Left lobe of liver (tissue), 2 donors: ENCODE data around the gene PHYKPL. TPM values are rescaled to one million over a fixed set of nuclear protein-coding genes. Genes with fewer than 3 reads are reported as not detected.
"Not testable (repeated sequence)": the region's sequence is repeated elsewhere in the genome, so short reads cannot be mapped to it uniquely, and the experiment has no call there.

Experiments used
- ATAC-seq: fragments of 200-7000 bp; cut with Tn5 transposase; one replicate; pipeline ENCODE4 v1.9.1; 2020; ENCODE audit warnings: mild to moderate bottlenecking, moderate library complexity
- DNase-seq: peaks from one replicate; pipeline ENCODE4 v3.0.0-alpha.2; 2020; ENCODE audit warnings: low spot score
- total RNA-seq: library from RNA; stranded (reverse); gene quantifications from one replicate; pipeline ENCODE4 v1.2.1, GENCODE V29; 2021
- donor health status: DM: no; HTN: no; CAD: no; lungs with moderate emphysema.
- donor health status: DM: no; HTN: yes; CAD: no.

The PHYKPL gene
- total RNA-seq, 1 donor from 2014 or later: 74.1 TPM

DNA sequence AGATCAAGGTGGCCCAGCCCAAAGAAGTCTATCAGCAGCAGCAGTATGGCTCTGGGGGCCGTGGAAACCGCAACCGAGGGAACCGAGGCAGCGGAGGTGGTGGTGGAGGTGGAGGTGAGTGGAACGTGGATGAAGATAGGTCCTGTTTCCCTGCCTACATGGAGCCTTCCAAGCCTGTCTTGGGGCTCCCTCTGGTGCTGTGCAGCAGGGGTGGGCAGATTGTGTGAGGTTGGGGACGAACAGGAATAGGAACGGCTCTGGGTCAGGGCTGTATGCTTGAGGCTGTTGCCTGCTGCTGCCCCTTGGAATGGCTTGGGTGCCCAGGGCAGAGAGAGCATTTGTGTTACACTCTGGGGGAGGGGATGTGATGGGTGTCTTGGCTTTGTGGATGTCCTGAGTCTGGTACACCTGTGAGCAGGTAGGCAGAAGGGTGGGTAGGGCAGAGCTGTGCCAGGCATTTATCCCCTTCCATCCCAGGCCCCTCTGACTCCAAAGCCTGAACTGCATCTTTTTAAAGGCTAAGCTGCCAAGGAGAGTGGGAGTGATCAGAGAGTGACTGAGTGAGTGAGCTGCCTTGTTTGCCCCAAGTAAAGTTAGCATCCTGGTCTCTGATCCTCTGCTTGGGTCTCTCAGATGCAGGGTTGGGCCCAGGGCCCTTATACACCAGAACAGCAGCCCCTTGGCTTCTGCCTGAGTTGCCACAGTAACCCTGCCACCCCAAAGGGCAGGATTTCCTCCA lies 23.1 kb downstream of the PHYKPL start:
- ATAC-seq: no peak
- DNase-seq: no peak

GRCh38 chr5:178208540-178209227 lies 23.9 kb downstream of the PHYKPL start:
- ATAC-seq: no peak
- DNase-seq: no peak

DNA sequence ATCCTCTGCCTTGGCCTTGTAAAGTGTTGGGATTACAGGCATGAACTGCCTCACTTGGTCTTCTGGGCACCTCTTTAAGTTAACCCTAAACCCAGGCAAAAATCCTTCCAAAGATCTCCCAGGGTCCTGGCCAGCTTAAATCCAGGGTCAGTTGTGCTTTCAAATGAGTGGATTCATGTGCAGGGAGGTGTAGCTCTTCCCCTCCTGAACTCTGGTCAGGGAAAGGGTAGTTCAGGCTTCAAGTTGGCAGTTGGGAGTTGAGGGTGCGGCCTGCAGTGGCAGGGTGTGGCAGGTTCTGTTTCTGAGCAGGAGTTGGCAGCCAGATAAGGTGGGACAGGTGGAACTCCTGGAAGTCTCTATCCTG lies 24.7 kb downstream of the PHYKPL start:
- no peak for DNase-seq
- ATAC-seq: no peak

GRCh38 chr5:178207183-178207916 lies 25.3 kb downstream of the PHYKPL start:
- peak; percentile 68 for DNase-seq
- ATAC-seq: peak; percentile 7

- peak; percentile 66 for DNase-seq
Measured at GRCh38 chr5:178206166-178207101, 26.2 kb downstream of the PHYKPL start.

DNA sequence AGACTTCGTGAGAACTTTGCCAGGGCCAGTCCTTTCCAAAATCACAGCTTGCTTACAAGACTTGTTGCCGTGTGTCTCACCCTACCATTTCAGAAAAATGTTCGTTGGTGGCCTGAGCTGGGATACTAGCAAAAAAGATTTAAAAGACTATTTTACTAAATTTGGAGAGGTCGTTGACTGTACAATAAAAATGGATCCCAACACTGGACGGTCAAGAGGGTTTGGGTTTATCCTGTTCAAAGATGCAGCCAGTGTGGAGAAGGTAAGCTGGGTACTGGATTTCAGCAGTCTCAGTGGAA lies 26.9 kb downstream of the PHYKPL start:
- no peak for ATAC-seq
- no peak for DNase-seq

More at GRCh38 chr5:178206166-178207101, 26.2 kb downstream of the PHYKPL start:
- peak; percentile 11 for ATAC-seq

GRCh38 chr5:178204935-178205748 lies 27.5 kb downstream of the PHYKPL start:
- ATAC-seq: peak; percentile 70
- DNase-seq: peak; percentile 85

- peak; percentile 81 for ATAC-seq
- DNase-seq: peak; percentile 97
Measured at GRCh38 chr5:178204182-178204934, 28.2 kb downstream of the PHYKPL start, which contains the start of gene HNRNPAB. HNRNPAB (plus strand) TSS chr5:178204533; CDS start chr5:178204838, 305 bp downstream.

GRCh38 chr5:178203670-178204181 lies 28.9 kb downstream of the PHYKPL start:
- DNase-seq: no peak
- no peak for ATAC-seq

DNA sequence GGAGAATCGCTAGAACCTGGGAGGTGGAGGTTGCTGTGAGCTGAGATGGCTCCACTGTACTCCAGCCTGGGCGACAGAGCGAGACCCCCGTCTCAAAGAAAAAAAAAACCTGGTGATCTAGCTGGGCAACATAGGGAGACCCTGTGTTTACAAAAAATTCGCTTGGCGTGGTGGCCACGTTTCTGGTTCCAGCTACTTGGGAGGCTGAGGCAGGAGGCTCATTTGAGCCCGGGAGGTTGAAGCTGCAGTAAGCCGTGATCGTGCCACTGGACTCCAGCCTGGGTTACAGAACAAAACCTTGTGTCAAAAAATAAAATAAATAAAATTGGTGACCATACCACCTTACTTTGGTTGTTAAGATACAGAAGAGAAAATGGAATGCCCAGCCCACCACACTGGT lies 30.1 kb downstream of the PHYKPL start:
- no peak for DNase-seq
- no peak for ATAC-seq

DNA sequence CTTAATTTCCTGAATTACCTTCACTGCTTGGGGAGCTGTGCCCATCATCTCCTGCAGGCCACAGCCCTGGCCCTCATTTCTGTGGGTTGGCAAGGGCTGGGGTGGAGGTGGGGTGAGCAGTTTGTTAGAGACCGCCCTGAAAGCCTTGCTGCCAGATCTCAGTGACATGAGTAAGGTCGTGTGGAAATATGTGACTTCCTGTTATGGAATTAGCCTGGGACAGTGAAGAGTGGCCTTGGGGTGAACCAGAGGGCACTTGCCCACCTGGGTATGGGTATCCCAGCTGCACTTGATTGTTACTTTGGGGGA lies 30.7 kb downstream of the PHYKPL start:
- no peak for ATAC-seq
- DNase-seq: no peak

GRCh38 chr5:178201221-178201926 lies 31.2 kb downstream of the PHYKPL start:
- DNase-seq: no peak
- ATAC-seq: no peak

GRCh38 chr5:178199581-178200434 lies 32.8 kb downstream of the PHYKPL start:
- no peak for DNase-seq

DNA sequence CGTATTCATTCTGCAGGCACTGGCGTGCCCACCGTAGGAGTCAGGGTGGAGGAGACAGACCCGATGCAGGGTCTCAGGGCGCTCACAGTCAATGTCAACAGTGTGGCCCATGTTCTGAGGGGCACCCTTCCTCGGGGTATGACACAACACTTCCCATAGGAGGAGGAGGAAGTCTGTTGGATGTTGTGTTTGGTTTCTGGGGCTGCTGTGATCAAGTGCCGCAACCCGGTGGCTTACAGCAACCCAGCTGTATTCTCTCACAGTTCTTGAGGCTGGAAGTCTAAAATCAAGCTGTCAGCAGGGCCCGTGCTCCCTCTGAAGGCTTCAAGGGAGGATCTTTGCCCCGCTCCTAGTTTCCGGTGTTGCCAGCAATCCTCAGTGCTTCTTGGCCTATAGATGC lies 33.9 kb downstream of the PHYKPL start:
- DNase-seq (no peak), ATAC-seq (no peak)

More at GRCh38 chr5:178199581-178200434, 32.8 kb downstream of the PHYKPL start:
- ATAC-seq: no peak

DNA sequence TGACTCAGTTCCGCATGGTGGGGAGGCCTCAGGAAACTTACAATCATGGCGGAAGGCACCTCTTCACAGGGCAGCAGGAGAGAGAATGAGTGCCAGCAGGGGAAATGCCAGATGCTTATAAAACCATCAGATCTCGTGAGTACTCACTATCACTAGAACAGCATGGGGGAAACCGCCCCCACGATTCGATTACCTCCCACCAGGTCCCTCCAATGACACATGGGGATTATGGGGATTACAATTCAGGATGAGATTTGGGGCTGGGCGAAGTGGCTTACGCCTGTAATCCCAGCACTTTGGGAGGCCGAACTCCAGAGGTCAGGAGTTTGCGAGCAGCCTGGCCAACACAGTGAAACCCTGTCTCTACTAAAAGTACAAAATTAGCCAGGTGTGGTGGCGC lies 34.5 kb downstream of the PHYKPL start:
- not testable (repeated sequence) for ATAC-seq

GRCh38 chr5:178196986-178197385 lies 35.6 kb downstream of the PHYKPL start:
- ATAC-seq (peak; percentile 73), DNase-seq (no peak)

More for the DNA sequence above, 34.5 kb downstream of the PHYKPL start:
- not testable (repeated sequence) for DNase-seq

DNA sequence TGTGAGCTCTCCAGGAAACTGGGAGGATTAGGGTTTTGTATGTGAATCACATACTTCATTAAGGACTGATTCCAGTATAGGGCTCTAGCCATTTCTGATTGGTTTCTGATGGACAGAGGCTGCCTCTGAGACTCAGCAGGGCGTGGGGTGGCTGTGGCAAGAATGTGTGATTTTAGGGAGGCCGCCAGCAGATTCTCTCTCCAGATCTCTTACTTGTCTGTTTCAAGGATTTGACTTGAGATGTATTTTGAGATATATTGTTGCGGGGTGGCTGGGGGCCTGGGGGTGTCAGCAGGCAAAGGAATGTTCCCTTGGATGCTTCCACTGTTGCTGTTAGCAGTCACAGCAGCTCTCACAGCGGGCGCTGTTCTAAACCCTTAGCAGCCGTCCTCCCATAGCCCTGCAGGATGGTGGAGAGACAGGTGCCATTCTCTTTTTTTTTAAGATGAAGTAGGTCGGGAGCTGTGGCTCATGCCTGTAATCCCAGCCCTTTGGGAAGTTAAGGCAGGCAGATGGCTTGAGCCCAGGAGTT lies 36.3 kb downstream of the PHYKPL start:
- DNase-seq: no peak
- no peak for ATAC-seq
